NT2/D1 (cell line): Measurements from ENCODE around the gene KCNC4.

Source experiments
- SUZ12 ChIP-seq: IDR thresholded peaks from 2 replicates; pipeline ENCODE4 v1.6.1; 2011; ENCODE audit not compliant: insufficient read length, insufficient read depth; ENCODE audit errors: extremely low read depth
- ZNF274 ChIP-seq: IDR thresholded peaks from 2 replicates; pipeline ENCODE4 v1.6.1; 2011; ENCODE audit warnings: mild to moderate bottlenecking, low read depth, low read length

DNA sequence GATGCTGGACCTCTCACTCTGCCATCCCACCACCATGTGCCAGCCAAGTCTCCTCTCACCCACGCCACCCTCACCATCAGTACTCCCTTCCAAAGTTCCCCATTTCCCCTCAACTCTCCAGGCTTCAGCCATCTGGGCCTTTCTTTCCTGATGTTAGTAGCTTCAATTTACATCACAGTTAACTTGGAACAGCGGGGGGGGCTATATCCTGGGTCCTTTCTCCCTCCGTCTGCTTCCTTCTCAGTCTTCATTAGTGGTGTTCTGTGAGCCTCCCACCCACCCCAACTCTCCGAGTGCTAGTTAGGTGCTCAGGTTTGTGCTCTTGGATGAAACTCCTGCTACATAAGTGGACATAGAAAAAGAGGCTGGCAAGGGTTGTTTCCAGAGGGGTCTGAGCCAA lies 31.9 kb downstream of the KCNC4 start:
- TF ChIP-seq ZNF274 (no peak), SUZ12 (no peak)
